Mucosa of rectum (tissue), 2 donors: ENCODE data around the gene SIK3.

Experiments
- H3K27ac ChIP-seq, 2 donors: one replicate each; pipeline ENCODE4 v1.7.0; 2013; ENCODE audit warnings: inconsistent platforms in 2 of 2, low read depth in 2 of 2, low read length in 2 of 2
- H3K27me3 ChIP-seq, 2 donors: one replicate each; pipeline ENCODE4 v1.7.0; 2013; ENCODE audit warnings: low read length in 2 of 2; ENCODE audit not compliant: control insufficient read depth in 2 of 2, insufficient read depth in 2 of 2
- H3K36me3 ChIP-seq, 2 donors: one replicate each; pipeline ENCODE4 v1.7.0; 2013; ENCODE audit warnings: low read length in 2 of 2; ENCODE audit not compliant: control insufficient read depth in 2 of 2, insufficient read depth in 2 of 2
- H3K4me1 ChIP-seq, 2 donors: one replicate each; pipeline ENCODE4 v1.7.0; 2013; ENCODE audit warnings: low read length in 2 of 2, mild to moderate bottlenecking in 1 of 2; ENCODE audit not compliant: control insufficient read depth in 2 of 2, insufficient read depth in 2 of 2
- H3K4me3 ChIP-seq, 2 donors: one replicate each; pipeline ENCODE4 v1.7.0; 2013; ENCODE audit warnings: low read length in 2 of 2
- H3K9ac ChIP-seq, 2 donors: one replicate each; pipeline ENCODE4 v1.7.0; 2013; ENCODE audit warnings: low read length in 2 of 2, low read depth in 1 of 2, mild to moderate bottlenecking in 1 of 2
- H3K9me3 ChIP-seq, 2 donors: one replicate each; pipeline ENCODE4 v1.7.0; 2013; ENCODE audit warnings: low read length in 2 of 2; ENCODE audit not compliant: control insufficient read depth in 2 of 2
- donor health status: healthy.
- donor health status: Normal muscosa, but diverticular disease.

Gene SIK3

GRCh38 chr11:116875194-116875593, 223.0 kb downstream of the SIK3 start:
- Histone ChIP-seq H3K4me1 (no peaks in the 10 kb centered on the region), H3K9me3 (no peaks in the 10 kb centered on the region), H3K4me3 (no peak overlapping the region), H3K36me3 (peaks cover 41 to 43% of the 10 kb centered on the region in 2 donors), H3K27me3 (no peaks in the 10 kb centered on the region), H3K9ac (no peak overlapping the region), H3K27ac (no peak overlapping the region)

GRCh38 chr11:116874251-116874650, 224.0 kb downstream of the SIK3 start:
- Histone ChIP-seq H3K36me3 (peaks cover 49 to 52% of the 10 kb centered on the region in 2 donors), H3K4me1 (no peaks in the 10 kb centered on the region), H3K9me3 (no peaks in the 10 kb centered on the region), H3K27ac (no peak overlapping the region), H3K9ac (no peak overlapping the region), H3K27me3 (no peaks in the 10 kb centered on the region), H3K4me3 (no peak overlapping the region)

- Histone ChIP-seq H3K27me3 (no peaks in the 10 kb centered on the region), H3K4me3 (no peak overlapping the region), H3K27ac (no peak overlapping the region), H3K9me3 (no peaks in the 10 kb centered on the region), H3K4me1 (no peaks in the 10 kb centered on the region), H3K9ac (no peak overlapping the region), H3K36me3 (peaks cover 49 to 59% of the 10 kb centered on the region in 2 donors)
These were observed 224.8 kb downstream of the SIK3 start for GRCh38 chr11:116873381-116873780.

- H3K9me3 ChIP-seq = no peaks in the 10 kb centered on the region
- no peak overlapping the region for H3K9ac ChIP-seq
- H3K4me3 ChIP-seq = no peak overlapping the region
- H3K27ac ChIP-seq = no peak overlapping the region
- no peaks in the 10 kb centered on the region for H3K27me3 ChIP-seq
- H3K36me3 ChIP-seq = peaks cover 56 to 76% of the 10 kb centered on the region in 2 donors
- H3K4me1 ChIP-seq = no peaks in the 10 kb centered on the region
These were observed 227.0 kb downstream of the SIK3 start for GRCh38 chr11:116871248-116871647.

GRCh38 chr11:116870054-116870453, 228.2 kb downstream of the SIK3 start:
- Histone ChIP-seq H3K4me1 (no peaks in the 10 kb centered on the region), H3K9me3 (no peaks in the 10 kb centered on the region), H3K27ac (no peak overlapping the region), H3K4me3 (no peak overlapping the region), H3K36me3 (peaks cover 52 to 76% of the 10 kb centered on the region in 2 donors), H3K9ac (no peak overlapping the region), H3K27me3 (no peaks in the 10 kb centered on the region)

GRCh38 chr11:116869610-116870009, 228.6 kb downstream of the SIK3 start:
- no peak overlapping the region for H3K9ac ChIP-seq
- H3K27me3 ChIP-seq = no peaks in the 10 kb centered on the region
- H3K4me3 ChIP-seq = no peak overlapping the region
- no peak overlapping the region for H3K27ac ChIP-seq
- H3K4me1 ChIP-seq = no peaks in the 10 kb centered on the region
- H3K9me3 ChIP-seq = no peaks in the 10 kb centered on the region
- H3K36me3 ChIP-seq = peaks cover 54 to 78% of the 10 kb centered on the region in 2 donors

- H3K9me3 ChIP-seq = no peaks in the 10 kb centered on the region
- H3K27me3 ChIP-seq = no peaks in the 10 kb centered on the region
- H3K36me3 ChIP-seq = peaks cover 54 to 81% of the 10 kb centered on the region in 2 donors
- no peak overlapping the region for H3K4me3 ChIP-seq
- no peak overlapping the region for H3K9ac ChIP-seq
- H3K27ac ChIP-seq = no peak overlapping the region
- no peaks in the 10 kb centered on the region for H3K4me1 ChIP-seq
These were observed 230.2 kb downstream of the SIK3 start for GRCh38 chr11:116868066-116868465.

- Histone ChIP-seq H3K27ac (no peak overlapping the region), H3K9ac (no peak overlapping the region), H3K4me1 (no peaks in the 10 kb centered on the region)
These were observed 230.6 kb downstream of the SIK3 start for GRCh38 chr11:116867619-116868018.

GRCh38 chr11:116866804-116867455, 231.3 kb downstream of the SIK3 start:
- Histone ChIP-seq H3K27ac (no peak overlapping the region), H3K9ac (no peak overlapping the region)

More at GRCh38 chr11:116867619-116868018, 230.6 kb downstream of the SIK3 start:
- H3K36me3 ChIP-seq = peaks cover 50 to 78% of the 10 kb centered on the region in 2 donors
- H3K4me3 ChIP-seq = no peak overlapping the region
- no peaks in the 10 kb centered on the region for H3K27me3 ChIP-seq
- H3K9me3 ChIP-seq = no peaks in the 10 kb centered on the region

GRCh38 chr11:116865696-116866095, 232.5 kb downstream of the SIK3 start:
- Histone ChIP-seq H3K36me3 (peaks cover 59 to 80% of the 10 kb centered on the region in 2 donors), H3K9me3 (no peaks in the 10 kb centered on the region), H3K4me3 (no peak overlapping the region), H3K27ac (no peak overlapping the region), H3K27me3 (no peaks in the 10 kb centered on the region), H3K4me1 (no peaks in the 10 kb centered on the region), H3K9ac (no peak overlapping the region)

More at GRCh38 chr11:116866804-116867455, 231.3 kb downstream of the SIK3 start:
- no peaks in the 10 kb centered on the region for H3K4me1 ChIP-seq
- H3K9me3 ChIP-seq = no peaks in the 10 kb centered on the region
- H3K4me3 ChIP-seq = no peak overlapping the region
- H3K27me3 ChIP-seq = no peaks in the 10 kb centered on the region
- H3K36me3 ChIP-seq = peaks cover 54 to 81% of the 10 kb centered on the region in 2 donors
